ENCODE data around the gene PDC.
"Not testable (repeated sequence)": the region's sequence is repeated elsewhere in the genome, so short reads cannot be mapped to it uniquely, and the experiment has no call there.

PDC gene

DNA sequence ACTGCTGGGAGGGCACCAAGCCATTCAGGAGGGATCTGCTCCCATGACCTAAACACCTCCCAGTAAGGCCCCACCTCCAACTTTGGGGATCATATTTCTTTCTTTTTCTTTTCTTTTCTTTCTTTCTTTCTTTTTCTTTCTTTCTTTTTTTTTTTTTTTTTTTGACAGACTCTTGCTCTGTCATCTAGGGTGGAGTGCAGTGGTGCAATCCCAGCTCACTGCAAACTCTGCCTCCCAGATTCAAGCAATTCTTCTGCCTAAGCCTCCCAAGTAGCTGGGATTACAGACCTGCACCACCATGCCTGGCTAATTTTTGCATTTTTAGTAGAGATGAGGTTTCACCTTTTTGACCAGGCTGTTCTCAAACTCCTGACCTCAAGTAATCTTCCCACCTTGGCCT, 4.6 kb upstream of the PDC start:
- not testable (repeated sequence) for DNase-seq

DNA sequence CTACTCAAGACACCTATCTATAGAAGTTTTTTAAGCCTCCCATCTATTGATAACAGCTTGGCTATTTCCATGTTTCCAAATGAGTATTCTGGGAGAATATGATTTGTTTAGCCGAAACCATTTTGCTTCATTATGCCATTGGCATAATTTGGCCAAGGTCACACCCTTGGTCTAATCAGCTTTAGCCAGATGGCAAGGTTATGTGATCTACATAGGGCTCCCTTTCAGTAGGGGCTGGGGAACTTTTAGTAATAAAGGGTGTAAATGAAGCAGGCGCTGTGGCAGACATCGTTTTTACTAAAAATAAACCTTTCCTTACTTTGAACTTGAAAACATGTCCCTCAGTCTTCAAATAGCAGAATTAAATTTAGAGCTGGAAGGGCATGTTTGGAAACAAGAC, 3.0 kb upstream of the PDC start:
- no peak for DNase-seq

DNA sequence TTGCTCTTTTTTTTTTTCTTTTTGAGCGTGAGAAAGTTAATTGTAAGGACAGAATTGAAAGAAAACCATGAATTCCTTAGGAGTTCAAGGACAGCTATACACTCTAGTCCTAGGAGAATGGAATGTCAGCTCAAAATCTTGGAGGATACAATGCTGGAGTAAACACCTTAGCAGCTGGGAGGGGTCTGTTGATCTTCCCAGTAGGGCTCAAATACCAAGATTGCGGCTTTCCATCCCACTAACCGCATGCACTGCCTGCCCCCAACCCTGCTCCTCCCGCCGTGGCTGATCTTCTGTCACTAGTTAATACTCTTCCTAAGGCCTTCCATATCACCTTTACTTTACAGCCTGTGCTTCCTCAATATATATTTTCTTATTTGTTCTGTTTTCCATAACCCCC, 2.6 kb upstream of the PDC start:
- DNase-seq, result no peak

DNA sequence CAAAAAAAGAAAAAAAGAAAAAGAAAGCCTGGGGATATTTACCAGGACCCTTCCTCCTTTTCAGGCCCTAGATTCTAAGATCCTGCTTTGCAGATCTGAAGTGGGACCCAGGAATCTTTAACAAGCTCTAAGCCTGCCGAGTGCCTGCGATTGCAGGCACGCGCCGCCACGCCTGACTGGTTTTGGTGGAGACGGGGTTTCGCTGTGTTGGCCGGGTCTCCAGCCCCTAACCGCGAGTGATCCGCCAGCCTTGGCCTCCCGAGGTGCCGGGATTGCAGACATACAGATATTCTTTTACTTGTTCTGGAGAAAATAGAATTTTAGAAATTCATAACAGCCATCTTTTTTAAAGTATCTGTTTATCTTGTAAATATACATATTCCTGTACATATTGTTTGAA, 1.8 kb downstream of the PDC start:
- not testable (repeated sequence) for DNase-seq

DNA sequence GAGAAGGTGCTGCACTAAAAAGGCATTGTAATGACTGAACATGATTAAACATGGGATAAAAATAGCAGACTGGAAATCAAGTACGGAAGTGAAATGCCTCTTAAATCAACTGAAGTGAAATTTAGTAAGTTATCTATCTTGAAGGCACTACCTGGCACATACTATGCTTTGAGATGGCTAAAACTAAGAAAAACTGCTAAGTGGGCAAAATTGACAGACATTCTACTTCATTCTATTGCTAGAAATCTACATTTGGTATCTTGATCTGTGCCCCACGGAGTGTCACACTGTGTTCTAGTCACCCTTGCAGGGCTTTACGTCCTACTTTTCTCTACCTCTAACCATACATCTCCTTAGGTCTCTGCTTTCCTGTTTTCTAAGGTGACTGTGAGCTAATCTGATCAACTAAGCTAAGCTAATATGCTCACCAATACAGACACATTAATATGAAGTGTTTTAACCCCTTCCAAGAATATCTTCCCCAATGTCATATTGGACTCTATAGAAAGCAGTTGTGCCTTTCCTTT, 4.1 kb downstream of the PDC start:
- no peak for DNase-seq

DNA sequence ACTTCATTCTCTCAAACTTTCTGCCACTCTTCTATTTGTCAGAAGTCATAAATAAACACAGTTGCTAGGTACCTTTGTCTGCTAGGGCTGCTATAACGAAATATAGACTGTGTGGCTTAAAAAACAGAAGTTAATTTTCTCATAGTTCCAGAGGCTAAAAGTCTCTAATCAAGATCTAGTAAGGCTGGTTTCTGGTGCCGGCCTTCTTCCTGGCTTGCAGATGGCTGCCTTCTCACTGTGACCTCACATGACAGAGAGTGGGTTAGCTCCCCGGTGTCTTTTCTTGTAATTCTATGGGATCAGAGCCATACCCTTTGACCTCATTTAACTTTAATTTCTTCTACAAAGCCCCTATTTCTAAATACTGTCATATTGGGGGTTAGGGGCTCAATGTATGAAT, 5.9 kb downstream of the PDC start:
- no peak for DNase-seq

DNA sequence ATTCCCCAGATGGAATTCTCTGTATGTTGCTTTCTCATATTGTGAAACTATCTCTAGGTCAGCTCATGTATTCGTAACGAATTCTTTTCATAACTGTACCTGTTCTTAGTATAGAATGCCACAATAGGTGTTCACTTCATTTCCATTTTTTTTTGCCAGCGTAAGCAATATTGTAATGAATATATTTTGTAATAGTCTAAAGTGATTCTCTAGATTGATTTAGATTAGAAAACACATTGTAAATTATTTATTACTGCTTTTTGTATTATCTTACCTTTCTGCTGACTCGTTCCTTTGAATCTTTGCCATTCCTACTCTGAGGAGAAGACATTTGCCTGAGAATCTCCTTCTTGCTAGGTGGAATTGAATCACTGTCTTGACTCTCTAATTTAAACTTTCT, 14.8 kb downstream of the PDC start:
- no peak for DNase-seq

DNA sequence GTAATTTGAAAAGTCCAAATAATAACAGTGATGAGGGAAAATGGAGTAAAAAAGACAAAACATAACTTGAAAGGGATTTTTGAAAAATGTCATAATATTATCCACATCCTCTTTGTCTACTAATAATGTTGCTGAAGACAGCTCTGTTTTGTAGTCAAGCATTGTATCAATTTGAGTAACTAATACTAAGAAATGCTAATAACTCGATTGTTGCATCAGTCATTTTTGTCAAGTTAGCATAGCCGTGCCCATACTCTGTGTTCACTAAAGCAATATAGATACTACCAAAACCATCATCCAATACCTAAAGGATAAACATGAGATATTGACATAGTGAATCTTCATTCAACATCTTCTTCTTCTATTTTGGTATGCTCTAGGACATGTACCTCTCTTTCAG, 17.3 kb downstream of the PDC start:
- DNase-seq, result no peak

DNA sequence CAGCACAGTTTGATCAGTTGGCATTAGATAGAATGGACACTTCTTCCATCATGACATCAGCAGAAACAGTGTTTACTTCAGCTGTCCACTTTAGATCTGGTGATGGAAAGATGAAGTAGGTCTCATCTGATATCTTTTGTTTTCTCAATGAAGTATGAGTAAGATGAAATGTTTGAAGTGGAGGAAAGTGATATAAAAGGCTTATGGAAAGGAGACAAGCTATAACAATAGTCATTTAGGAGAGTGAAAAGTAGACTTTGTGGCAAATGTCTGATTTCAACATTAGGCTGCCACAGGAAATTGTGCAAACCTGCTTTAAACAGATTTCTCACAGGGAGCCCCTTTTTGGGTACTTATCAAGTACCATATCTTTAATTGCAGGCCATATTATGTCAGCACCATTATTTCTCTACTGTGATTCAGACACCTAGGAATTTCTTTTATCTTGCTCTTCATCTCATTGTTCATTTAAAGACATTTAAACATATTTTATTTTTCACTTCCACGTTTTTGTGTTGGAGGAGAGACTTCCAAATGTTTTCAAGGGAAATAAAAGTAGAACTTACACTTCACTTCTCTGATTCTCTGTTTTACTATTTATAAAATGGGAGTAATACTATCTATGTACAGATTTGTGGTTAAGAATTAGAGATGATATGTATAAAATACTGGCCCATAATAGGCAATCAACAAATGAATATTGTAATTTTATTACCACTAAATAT, 18.1 kb downstream of the PDC start:
- peak; percentile 12 for DNase-seq

DNA sequence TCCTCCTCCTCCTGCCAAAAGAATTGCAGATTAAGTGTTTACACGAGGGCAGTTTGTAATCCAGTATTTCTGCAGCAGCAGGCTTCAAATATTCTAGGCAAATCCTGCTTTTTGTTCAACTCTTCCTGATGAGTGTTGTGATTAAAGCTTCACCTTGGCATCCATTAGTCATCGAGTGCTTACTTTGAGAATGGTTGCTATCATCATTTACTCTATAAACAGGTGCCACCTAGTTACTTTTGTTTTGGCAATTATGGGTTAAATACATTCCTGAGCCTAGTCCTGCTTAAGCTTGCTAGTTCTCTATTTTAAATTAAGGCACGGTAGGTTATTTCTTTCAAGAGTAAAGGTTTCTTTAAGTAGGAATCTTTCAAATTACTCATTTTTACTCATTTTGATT, 20.3 kb downstream of the PDC start:
- DNase-seq, result no peak

DNA sequence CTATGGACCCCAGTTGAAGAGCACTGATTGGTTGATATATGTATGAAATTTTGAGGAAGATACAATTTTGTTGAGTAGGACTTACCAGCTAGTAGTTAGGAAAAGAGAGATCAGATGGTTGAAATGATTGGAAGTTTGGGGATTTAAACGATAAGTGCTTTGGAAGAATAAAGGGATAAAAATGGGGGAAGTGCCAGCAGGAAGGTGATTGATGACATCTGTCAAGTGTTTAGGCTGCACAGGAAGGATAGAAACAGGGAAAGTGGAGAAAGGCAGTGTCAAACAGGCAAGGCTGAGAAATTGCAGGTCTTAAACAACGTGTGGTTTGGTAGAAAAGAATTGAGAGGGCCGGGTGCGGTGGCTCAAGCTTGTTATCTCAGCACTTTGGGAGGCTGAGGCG, 22.3 kb downstream of the PDC start:
- no peak for DNase-seq

DNA sequence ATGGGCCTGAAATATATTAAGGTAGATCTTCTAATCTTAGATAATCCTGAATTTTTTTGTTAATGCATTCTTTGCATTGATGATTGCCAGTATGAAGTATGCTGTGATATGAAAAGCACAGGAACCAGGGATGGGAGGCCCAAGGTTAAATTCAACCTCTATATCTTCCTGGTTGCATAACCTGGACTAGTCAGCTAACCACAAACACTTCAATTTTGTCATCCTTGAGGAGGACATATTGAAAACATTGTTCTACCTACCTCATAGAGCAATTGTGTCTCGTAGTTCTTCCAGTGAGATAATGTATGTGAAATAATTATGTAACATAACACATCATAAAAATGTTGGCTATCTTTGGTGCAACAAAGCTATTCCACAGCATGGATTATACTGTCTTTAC, 25.6 kb downstream of the PDC start:
- no peak for DNase-seq

DNA sequence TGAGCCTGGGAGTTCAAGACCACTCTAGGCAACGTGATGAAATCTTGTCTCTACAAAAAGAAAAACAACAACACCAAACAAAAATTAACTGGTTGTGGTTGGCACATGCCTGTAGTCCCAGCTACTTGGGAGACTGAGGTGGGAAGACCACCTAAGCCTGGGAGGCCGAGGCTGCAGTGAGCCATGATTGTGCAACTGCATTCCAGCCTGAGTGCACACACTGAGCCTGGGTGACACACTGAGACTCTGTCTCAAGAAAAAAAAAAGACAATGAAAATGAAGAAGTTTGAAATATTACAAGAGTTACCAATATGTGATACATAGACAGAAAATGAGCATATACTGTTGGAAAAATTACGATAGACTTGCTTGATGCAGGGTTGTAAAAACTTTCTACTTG, 31.9 kb downstream of the PDC start:
- DNase-seq, result no peak

DNA sequence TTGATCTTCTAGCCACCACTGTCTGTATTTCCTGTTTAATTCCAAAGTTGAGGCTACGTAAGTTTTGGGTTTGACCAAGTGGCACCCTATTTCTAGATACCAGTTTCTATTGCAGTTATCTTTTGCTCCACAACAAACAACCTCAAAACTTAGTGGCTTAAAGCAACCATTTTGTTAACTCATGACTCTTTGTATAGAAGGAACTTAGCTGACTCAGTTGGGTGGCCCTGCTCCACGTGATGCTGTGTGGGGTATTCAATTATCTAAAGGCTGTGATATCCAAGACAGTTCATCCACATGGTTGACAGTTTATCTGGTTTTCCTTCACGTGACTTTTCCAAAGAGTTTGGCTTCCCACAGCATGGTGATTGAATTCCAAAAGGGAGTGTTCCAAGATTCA, 34.8 kb downstream of the PDC start:
- DNase-seq, result no peak

DNA sequence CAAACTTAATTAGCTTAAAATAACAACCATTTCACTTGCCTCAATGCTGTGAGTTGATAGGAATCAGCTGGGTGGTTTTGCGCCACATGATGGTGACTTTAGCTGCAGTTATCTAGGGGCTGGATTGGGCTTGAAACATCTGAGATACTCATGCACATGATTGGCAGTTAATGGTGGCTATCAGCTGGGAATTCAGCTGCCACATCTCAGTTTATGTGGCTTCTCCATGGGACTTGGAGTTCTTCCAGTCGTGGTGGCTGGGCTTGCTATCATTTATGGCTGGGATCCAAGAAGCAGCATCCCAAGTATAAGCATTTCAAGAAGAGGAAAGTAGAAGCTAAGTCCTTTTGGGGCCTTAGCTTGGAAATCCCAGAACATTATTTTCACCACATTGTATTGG, 36.4 kb downstream of the PDC start:
- DNase-seq, result no peak

DNA sequence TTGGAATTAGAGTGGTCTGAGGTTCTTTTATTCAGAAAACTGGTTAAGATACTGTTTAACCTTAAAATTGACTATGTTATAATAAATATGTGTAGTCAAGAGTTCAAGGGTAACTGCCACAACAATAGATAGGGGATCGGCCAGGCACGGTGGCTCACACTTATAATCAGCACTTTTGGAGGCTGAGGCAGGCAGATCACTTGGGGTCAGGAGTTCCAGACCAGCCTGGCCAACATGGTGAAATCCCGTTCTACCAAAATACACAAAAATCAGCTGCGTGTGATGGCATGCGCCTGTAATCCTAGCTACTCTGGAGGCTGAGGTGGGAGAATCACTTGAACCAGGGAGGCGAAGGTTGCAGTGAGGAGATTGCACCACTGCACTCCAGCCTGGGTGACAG, 39.5 kb downstream of the PDC start:
- no peak for DNase-seq

DNA sequence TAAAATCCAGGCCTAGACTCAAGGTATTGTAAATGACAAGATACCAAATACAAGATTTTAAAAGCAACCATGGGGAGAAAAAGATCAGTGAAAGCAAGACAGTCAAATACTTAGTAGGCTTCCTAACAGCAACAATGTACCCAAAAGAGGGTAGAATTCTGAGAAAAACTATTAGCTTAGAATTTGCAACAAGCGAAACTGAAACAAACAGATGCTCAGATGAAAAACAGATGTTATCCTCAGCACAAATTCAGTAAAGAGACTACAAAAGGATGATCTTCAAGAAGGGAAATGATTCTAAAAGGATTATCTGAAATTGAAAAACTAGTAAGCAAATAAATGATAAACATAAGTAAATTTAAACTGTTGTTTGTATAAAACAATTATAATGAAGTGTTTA, 40.0 kb downstream of the PDC start:
- DNase-seq, result no peak

DNA sequence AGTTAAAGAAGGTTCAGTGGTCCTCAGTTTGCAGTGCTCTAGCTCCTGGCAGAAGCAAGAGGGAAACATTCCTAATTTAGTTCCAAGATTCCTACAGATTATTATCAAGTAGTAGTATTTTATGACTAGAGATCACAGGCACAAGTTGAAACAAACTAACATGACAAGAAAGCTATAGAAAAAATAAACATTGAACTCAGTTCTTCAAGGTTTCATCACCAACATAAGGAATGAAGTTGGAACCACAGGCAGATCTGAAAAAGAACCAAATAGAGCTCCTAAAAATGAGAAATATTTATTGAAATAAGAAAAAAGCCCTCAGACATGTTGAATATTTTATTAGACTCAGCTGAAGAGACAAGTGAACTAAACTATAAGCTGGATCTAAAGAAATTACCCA, 40.6 kb downstream of the PDC start:
- DNase-seq, result no peak

DNA sequence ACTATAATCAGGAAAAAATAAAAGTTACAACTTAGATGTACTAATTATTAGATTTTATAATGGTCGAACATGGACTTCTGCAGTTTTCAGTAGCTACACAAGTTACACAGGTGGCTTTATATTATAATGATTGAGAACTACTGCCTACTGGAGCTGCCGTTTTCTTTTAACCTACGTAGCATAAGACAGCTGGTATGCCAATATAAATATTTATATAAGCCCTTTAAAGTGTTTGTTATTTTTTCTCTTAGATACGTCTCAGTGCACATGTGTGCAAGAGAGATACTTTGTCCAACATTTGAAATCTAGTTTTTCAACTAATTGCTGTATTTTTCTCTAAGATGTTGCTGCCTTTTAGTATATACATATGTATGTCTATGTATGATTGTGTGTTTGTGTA, 42.4 kb downstream of the PDC start:
- no peak for DNase-seq

DNA sequence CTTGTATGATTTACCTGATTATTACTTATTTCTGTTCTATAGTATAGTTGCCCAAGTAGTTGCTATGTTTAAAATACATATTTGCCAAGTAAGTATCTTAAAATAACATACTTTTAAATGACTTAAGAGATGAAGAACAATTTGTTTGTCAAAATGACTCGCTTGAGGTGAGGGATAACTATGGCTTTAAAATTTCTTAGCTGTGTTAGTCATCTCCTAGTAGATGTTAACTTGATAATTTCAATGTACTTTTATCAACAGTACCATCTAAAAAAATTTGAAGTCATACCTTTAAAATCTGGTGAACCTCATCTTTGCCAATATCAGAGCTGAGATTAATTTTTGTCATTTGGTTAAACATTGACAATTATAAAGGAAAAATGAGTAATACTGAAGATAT, 47.6 kb downstream of the PDC start:
- DNase-seq, result no peak

DNA sequence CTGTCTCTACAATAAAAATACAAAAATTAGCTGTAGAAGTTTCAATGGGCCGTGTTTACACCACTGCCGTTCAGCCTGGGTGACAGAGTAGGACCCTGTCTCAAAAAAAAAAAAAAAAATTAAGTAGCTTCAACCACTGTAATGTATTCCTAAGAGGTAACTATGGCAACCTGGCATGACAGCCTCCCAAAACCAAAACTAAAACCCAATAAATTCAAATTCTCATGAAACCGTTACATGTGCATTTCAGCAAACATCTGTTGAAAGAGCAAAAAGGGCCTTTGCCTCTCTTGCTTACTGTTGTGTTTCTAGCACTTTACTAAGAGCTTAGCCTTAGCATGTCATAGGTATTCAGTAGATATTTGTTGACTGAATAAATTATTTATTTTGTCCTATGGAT, 51.8 kb downstream of the PDC start:
- no peak for DNase-seq

DNA sequence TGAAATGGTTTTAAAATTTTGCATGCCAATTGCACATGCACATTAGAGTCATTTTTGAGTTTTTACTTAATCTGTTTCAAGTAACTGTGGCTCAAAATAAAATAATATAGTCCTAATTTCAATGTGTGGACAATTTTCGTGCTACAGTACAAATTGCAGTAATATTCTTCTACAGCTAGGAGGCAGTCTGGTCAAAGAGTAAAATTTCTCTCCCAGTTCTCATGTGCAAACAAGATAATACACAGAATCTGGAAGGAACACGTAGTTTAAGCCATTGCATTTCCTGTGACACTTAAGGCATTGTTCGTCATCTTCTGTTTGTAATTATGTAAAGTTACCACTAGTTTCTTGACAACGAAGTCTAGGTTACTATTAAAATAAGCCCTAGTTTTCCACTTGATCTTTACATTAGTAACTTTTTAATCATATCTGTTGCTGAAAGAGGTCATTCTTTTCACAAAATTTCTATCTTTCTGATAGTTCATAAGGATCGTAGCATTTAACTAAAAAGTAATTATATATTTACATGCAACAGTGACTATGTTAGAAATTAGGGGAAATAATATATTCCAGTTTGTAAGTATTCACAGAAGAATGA, 56.4 kb downstream of the PDC start:
- no peak for DNase-seq

DNA sequence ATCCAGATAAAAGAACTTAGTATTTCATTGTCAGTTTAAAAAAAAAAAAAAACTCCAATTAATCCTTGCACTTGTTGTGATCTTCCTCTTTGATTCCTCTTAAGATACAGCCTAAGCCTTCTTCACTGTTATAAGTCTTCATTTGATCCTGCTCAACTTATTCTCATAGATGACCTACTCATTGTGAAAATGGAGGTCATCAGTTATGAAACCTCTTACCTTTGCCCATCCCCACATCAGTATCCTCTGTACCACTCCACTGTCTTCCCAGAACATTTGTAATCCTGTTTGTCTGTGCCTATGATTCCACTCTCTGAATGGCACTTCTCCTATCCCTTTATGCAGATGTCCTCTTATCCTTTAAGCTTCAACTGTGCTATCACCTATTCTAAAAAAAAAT, 57.3 kb downstream of the PDC start:
- DNase-seq, result no peak

DNA sequence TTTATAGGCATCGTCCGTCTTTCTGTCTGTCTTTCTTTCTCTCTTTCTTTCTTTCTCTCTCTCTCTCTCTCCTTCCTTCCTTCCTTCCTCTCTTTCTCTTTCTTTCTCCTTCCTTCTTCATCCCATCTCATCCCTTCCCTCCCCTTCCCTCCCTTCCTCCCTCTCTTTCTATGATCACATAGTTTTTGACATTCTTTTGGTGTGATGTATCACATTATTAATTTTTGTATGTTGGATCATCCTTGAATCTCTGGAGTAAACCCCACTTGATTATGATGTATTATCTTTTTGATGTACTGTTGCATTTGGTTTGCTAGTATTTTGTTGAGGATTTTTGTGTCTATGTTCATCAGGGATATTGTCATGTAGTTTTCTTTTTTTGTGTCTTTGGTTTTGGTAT, 59.5 kb downstream of the PDC start:
- DNase-seq, result not testable (repeated sequence)
